ENCODE data around the gene TEKT2. TPM values are rescaled to one million over a fixed set of nuclear protein-coding genes. Genes with fewer than 3 reads are reported as not detected.

The TEKT2 gene
- total and polyA plus RNA-seq, 2 of the 4 experiments (the other 2 are of a cell fraction): 0.18 TPM; not detected in 1

- Histone ChIP-seq H3K79me1 (ENCODE audit: low read depth in 1 of 2, low read length in 2 of 2) (peaks cover 7 to 30% of the 10 kb centered on the region in 2 experiments; a peak in 3 of 4 replicates), H2BK120ac (ENCODE audit: low read depth, low read length) (no peak overlapping the region), H4K8ac (ENCODE audit: low read depth in 2 of 2, low read length in 2 of 2) (peak overlapping the region; percentile 3 to 64; a peak in 1 of 4 replicates), H3K23ac (ENCODE audit: low read depth, low read length) (no peak overlapping the region), H3K9me3 (ENCODE audit: control insufficient read depth, insufficient read depth, low read length) (no peaks in the 10 kb centered on the region), H2AK5ac (ENCODE audit: low read depth, low read length) (peak overlapping the region; percentile 44; the same call in 1 of the 2 replicates), H3K4me3 (ENCODE audit: insufficient read depth, low read depth, low read length) (no peak overlapping the region), H2BK5ac (ENCODE audit: low read depth, low read length, poor library complexity, severe bottlenecking) (no peak overlapping the region), H4K91ac (ENCODE audit: insufficient read depth, low read depth, low read length) (no peak overlapping the region), H3K56ac (ENCODE audit: extremely low read depth, insufficient read depth, low read length) (no peak overlapping the region), H2AK9ac (replicated peaks; ENCODE audit: low read depth, low read length, poor library complexity) (peak overlapping the region; percentile 33), H3K18ac (ENCODE audit: low read depth, low read length) (no peak overlapping the region), H2BK20ac (ENCODE audit: low read depth, low read length) (no peak overlapping the region), H3K27ac (ENCODE audit: insufficient read depth, low read length) (no peak overlapping the region), H3K27me3 (ENCODE audit: control insufficient read depth, insufficient read depth, low read length) (no peaks in the 10 kb centered on the region), H2BK15ac (ENCODE audit: low read depth, low read length) (no peak overlapping the region), H4K20me1 (ENCODE audit: insufficient read depth, low read length) (no peaks in the 10 kb centered on the region), H4K5ac (ENCODE audit: low read depth, low read length) (no peak overlapping the region), H3K14ac (replicated peaks; ENCODE audit: low read depth, low read length) (no peak overlapping the region), H3K9me1 (ENCODE audit: insufficient read depth, low read length) (peaks cover 35% of the 10 kb centered on the region), H2AFZ (replicated peaks; ENCODE audit: low read length, poor library complexity) (peak overlapping the region; percentile 83), H3K4me1 (ENCODE audit: control insufficient read depth, insufficient read depth, low read length) (peaks cover 26% of the 10 kb centered on the region), H3K4ac (ENCODE audit: low read depth, low read length) (0 out of 2 replicates have a peak overlapping the region, but pooled peaks have one; percentile 2), H3K9ac (ENCODE audit: low read depth, low read length) (no peak overlapping the region), H3K4me2 (ENCODE audit: low read depth, low read length) (no peak overlapping the region), H3K36me3 (ENCODE audit: control insufficient read depth, insufficient read depth, low read length) (peaks cover 14% of the 10 kb centered on the region)
- in situ Hi-C loops (cut with MboI; ENCODE audit: low sequenced_read_pairs): no loop called here
- dilution Hi-C loops (cut with HindIII; ENCODE audit: low sequenced_read_pairs, unreplicated experiment): no loop called here
- WGBS, 2 experiments (ENCODE audit: extremely low coverage in 2 of 2, insufficient read length in 1 of 2): 47% methylated on average over 4 of the region's 6 CpGs; no CpG with 5 or more reads in 1 of the 2 experiments
- BruUV-seq (replicated peaks): no TSS peak
- ChIA-PET POLR2A (ENCODE audit: unreplicated experiment) (no interaction called here), CTCF (interaction anchor here (0.5 to 4.7 kb wide), 11 partner anchors 15 to 166 kb away, joined by 3 to 21 read pairs (median 6); partner anchors contain the start of gene TRAPPC3)
- TF ChIP-seq MXI1 (IDR thresholded peaks at IDR 0.05; ENCODE audit: borderline replicate concordance, low read depth, low read length): no peak
- TF ChIP-seq POLR2A (IDR thresholded peaks at IDR 0.05; ENCODE audit: low read depth, low read length): no peak
- TF ChIP-seq NFE2L2 (IDR thresholded peaks at IDR 0.05; ENCODE audit: low read depth, low read length): no peak
- no peak for TF ChIP-seq MAZ (IDR thresholded peaks at IDR 0.05; ENCODE audit: borderline replicate concordance, low read depth, low read length)
- TF ChIP-seq CTCF (conservative IDR thresholded peaks at IDR 0.05; ENCODE audit: low read depth, low read length): no peak
- TF ChIP-seq FOS (IDR thresholded peaks at IDR 0.05; ENCODE audit: low read depth, low read length): no peak
- no peak for TF ChIP-seq CHD1 (IDR thresholded peaks at IDR 0.05; ENCODE audit: low read depth, low read length)
- TF ChIP-seq CEBPB (IDR thresholded peaks at IDR 0.05; ENCODE audit: low read depth, low read length): no peak
- TF ChIP-seq, protein P1, sequence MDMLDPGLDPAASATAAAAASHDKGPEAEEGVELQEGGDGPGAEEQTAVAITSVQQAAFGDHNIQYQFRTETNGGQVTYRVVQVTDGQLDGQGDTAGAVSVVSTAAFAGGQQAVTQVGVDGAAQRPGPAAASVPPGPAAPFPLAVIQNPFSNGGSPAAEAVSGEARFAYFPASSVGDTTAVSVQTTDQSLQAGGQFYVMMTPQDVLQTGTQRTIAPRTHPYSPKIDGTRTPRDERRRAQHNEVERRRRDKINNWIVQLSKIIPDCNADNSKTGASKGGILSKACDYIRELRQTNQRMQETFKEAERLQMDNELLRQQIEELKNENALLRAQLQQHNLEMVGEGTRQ (IDR thresholded peaks at IDR 0.05; ENCODE audit: low read depth, low read length): no peak
- TF ChIP-seq MAFK (IDR thresholded peaks at IDR 0.05; ENCODE audit: low read depth, low read length): no peak
- no peak for TF ChIP-seq RFX5 (IDR thresholded peaks at IDR 0.05; ENCODE audit: low read depth, low read length)
- no peak for TF ChIP-seq RCOR1 (IDR thresholded peaks at IDR 0.05; ENCODE audit: insufficient replicate concordance, low read length)
- no peak for TF ChIP-seq SMC3 (IDR thresholded peaks at IDR 0.05; ENCODE audit: low read depth, low read length)
- TF ChIP-seq, protein P2, sequence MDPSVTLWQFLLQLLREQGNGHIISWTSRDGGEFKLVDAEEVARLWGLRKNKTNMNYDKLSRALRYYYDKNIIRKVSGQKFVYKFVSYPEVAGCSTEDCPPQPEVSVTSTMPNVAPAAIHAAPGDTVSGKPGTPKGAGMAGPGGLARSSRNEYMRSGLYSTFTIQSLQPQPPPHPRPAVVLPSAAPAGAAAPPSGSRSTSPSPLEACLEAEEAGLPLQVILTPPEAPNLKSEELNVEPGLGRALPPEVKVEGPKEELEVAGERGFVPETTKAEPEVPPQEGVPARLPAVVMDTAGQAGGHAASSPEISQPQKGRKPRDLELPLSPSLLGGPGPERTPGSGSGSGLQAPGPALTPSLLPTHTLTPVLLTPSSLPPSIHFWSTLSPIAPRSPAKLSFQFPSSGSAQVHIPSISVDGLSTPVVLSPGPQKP (IDR thresholded peaks at IDR 0.05; ENCODE audit: borderline replicate concordance, low read depth, low read length): no peak
- TF ChIP-seq RAD21 (IDR thresholded peaks at IDR 0.05; ENCODE audit: low read length): no peak
- no peak for TF ChIP-seq BHLHE40 (IDR thresholded peaks at IDR 0.05; ENCODE audit: low read depth, low read length)
- intact Hi-C loops (cut with micrococcal nuclease): loop anchor here (1.0 kb wide), 1 partner anchor 35 kb away; no protein-coding TSS in a partner anchor
- ATAC-seq (ENCODE audit: low read depth) (no peak), DNase-seq (no peak)
Measured at GRCh38 chr1:36134031-36134430, 50.1 kb downstream of the TEKT2 start.

Measured in IMR-90 (cell line).